ENCODE measurements around the gene C16orf92.
A peak's percentile ranks its signal among the peaks of the same experiment; 100 is the strongest.

C16orf92 gene

DNA sequence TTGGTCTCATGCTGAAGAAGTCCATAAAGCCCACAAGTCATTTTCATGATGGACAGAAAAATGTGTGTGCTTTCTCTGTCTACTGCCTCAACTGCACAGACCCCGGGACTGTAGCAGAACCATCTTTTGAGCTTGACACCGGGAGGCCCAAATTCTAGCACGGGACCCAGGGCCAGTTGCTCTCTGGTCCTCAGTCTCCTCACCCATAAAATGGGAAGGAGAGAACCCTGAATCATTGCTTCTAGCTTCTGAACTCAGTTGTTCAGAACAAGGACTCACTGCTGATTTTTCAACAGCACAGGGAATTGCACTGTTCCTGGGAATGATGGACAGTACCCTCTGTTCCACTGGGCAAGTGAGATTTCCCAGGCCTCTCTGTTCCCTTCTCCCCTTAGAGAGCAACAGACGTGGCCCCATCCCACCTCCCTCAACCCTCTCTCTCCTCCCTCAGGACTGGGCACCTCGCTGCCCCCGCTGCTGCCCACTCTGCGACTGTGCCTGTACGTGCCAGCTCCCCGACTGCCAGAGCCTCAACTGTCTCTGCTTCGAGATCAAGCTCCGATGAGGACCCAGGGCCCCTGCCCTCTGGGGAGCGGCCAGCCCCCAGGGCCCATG lies 40.4 kb downstream of the C16orf92 start:
- FAIRE-seq, result no peak

DNA sequence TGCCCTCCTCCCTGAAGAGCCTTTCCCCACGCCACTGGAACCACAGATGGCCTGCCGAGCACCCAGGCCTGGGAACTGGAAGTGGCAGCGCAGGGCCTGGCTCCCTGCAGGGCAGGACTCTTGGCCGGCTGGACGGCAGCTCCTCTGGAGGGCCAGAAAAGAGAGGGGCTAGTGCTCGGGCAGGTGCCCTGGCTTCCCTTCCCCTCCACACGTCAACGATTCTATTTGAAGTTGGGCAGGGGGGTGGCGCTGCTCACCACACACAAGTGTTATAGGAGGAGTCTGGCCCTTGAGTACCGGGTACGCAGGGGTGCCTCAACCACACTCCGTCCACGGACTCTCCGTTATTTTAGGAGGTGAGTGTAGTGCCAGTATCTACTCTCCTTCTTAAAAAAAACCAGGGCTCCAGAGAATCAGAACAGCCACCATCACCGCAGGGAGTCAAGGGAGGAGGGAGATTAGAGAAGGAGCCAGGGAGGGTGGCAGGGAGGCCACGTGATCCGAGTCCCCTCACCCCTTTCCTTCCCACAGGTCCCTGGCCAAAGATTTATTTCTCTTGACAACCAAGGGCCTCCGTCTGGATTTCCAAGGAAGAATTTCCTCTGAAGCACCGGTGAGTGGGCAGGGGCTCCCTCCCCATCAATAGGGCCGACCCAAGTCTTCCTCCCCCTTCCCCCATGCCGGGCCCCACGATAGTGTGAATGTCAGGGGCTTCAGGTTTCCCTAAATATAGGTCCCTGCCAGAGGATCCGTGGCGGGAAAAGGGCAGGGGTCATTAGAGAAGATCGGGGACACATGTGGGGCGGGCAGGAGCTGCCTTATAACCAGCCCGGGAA lies 41.1 kb downstream of the C16orf92 start:
- no peak for FAIRE-seq

DNA sequence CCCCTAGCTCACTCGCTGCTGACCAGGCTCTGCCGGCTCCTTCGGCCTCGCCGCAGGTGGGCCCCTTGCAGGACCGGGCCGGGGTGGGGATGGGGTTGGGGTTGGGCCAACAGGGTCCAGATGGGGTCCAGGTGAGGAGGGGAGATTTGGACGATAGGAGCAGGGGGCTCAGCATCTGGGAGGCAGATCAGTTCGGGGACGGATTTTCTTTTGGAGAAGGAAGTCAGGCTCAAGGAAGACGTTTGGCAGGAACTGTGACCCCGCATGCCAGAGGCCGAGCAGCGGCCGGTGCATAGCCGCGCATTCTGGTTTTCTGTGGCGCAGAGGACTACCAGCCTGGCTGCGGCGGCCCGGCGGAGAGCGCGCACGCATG lies 41.7 kb downstream of the C16orf92 start:
- no peak for FAIRE-seq

DNA sequence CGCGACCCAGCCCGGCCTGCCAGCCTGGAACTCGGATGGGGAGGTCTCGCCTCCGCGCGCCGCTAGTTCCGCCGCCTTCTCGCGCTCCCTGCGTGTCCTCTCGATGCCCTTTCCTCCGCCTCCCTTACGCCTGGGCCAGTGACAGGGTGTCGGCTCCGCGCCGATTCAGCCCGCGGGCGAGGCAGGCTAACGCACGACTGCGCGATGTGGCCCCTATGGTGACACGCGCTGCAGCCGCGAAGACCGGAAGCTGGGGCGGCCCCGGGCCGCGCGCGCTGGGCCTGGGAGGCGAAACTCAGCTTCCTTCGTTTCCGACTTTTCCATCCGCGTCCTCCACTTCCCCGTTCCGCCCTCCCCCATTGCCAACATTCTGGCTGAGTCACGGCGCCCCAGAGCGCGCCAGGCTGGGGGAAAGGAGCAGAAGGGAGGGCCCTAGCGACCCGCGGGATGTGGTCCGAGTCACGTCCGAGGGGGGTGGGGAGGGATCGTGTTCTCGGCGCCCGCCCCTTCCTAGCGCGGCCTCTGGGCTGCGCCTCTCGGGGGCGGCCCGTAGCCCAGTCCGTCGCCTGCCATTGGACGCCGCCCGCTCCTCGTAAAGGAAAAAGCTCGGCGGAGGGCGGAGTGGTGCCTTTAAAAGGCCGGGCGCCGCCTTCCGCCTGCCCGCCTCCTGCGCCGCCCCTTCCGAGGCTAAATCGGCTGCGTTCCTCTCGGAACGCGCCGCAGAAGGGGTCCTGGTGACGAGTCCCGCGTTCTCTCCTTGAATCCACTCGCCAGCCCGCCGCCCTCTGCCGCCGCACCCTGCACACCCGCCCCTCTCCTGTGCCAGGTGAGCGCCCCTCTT lies 42.3 kb downstream of the C16orf92 start, which contains the start of gene ALDOA:
Gene ALDOA (plus strand): TSS at position 659 of the 841 bp plus-strand sequence. CDS start 1,138 bp downstream, outside the sequence.
- peak; percentile 95 for FAIRE-seq

DNA sequence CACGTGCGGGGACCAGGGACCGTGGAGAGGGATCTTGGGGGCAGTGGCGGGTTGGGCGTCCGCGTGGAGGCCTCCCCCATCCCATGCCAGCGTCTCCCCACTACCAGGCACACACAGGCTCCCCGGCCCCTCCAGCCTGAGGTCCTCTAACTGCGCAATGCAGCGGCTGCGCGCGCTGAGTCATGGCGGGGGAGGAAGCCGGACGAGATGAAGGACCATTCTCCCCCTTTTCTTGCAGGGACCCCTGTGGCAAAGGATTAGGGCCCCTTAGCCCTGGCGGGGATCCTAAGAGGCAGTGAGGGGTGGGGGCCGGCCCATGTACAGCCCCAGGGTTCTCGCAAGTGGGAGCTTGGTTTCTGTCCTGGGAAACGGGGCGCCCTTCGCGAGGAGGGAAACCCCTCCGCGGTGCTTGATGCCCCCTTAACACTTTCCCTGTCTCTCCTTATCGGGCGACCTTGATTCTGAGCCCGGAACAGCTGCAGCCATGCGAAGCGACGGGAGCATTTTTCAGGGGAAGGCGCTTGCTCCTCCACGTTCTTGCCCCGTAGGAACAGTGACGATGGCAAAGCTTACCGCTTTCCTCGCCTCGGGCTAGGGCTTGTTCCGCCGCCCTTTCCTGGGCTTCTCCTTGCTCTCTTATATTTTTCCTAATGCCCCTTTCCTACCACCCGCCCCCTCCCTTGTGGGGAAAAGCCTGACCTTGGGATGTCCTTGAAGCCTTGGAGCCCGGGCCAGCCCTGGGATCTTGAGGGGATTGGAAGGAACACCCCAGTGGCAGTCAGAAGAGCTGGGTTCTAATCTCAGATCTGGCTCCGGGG lies 43.2 kb downstream of the C16orf92 start:
- no peak for FAIRE-seq

DNA sequence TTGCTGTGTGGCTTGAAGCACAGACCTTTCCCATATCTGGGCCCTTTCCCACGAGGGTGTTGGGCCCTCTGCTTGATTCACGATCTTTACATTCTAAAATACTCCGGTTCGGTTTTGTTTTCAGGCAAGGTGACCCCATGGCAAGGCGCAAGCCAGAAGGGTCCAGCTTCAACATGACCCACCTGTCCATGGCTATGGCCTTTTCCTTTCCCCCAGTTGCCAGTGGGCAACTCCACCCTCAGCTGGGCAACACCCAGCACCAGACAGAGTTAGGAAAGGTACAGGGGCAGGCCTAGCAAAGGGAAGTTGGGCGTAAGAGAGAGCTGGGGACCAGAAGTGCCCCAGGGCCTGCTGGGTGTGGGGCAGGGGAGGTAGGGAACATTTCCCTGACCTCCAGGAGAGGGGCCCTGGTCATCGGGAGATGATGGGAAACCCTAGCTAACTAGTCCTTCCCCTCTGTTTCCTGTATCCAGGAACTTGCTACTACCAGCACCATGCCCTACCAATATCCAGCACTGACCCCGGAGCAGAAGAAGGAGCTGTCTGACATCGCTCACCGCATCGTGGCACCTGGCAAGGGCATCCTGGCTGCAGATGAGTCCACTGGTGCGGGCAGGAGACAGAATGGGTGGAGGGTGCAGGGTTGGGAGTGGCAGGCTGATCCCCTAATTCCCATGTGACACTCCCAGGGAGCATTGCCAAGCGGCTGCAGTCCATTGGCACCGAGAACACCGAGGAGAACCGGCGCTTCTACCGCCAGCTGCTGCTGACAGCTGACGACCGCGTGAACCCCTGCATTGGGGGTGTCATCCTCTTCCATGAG lies 44.0 kb downstream of the C16orf92 start:
- FAIRE-seq, result no peak

DNA sequence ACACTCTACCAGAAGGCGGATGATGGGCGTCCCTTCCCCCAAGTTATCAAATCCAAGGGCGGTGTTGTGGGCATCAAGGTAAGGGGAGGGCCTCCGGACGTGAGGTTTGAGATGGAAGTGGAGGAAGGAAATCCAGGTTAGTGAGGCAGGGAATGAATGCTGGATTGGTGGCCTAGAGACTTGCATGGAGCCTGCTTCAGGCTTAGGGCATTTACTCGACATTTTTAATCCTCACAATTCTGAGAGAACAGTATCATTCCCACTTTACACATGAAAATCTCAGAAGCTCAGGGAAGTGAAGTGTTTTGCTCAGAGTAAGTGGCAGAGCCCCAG lies 44.6 kb downstream of the C16orf92 start:
- no peak for FAIRE-seq

DNA sequence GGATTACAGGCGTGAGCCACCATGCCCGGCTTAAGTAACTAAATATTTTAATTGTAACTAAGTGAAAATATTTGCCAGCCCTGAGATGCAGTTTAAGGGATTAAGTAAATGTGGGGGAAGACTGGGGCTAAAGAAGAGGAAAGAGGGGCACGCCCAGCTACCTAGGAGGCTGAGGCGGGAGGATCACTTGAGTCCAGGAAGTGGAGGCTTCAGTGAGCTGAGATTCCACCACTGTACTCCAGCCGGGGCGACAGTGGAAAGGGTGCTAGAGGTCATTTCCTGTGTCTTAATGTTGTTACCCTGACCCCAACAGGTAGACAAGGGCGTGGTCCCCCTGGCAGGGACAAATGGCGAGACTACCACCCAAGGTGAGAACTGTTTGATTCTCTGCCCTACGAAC lies 45.3 kb downstream of the C16orf92 start:
- FAIRE-seq, result no peak

DNA sequence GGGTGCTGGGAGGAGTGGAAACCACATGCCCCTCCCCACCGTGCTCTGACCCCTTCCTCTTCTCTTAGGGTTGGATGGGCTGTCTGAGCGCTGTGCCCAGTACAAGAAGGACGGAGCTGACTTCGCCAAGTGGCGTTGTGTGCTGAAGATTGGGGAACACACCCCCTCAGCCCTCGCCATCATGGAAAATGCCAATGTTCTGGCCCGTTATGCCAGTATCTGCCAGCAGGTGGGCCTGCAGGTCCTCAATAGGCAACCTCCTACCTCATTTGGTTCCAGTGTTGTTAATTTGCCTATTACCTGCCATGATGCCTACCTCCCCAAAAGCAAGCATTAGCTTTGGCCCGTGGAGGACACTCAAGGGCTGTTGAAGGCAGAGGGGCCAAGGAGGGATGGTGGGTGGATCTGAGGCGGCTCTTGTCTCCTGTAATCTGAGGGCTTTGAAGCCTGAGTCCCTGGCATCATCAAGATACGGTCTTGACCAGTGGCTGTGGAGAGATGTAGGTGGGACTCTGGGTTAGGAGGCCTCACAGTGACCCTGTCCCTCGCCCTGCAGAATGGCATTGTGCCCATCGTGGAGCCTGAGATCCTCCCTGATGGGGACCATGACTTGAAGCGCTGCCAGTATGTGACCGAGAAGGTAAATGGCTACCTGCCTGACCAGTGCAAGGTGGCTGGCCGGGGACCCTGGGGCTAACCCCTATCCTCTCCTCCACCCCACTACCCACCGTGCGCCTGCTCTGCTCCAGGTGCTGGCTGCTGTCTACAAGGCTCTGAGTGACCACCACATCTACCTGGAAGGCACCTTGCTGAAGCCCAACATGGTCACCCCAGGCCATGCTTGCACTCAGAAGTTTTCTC lies 46.0 kb downstream of the C16orf92 start:
- no peak for FAIRE-seq

DNA sequence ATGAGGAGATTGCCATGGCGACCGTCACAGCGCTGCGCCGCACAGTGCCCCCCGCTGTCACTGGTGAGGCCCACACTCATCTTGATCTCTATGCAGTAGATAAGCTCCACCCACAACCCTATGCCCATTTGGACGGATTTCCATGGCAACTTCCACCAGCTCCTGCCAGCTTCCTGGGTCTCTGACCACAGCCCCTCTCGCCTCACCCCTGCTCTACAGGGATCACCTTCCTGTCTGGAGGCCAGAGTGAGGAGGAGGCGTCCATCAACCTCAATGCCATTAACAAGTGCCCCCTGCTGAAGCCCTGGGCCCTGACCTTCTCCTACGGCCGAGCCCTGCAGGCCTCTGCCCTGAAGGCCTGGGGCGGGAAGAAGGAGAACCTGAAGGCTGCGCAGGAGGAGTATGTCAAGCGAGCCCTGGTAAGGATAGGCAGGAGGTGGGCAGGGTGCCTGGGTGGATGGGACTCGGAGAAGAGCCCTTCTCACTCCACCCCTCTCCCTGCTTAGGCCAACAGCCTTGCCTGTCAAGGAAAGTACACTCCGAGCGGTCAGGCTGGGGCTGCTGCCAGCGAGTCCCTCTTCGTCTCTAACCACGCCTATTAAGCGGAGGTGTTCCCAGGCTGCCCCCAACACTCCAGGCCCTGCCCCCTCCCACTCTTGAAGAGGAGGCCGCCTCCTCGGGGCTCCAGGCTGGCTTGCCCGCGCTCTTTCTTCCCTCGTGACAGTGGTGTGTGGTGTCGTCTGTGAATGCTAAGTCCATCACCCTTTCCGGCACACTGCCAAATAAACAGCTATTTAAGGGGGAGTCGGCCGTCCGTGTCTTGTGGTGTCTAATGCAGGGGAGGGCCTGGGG lies 46.8 kb downstream of the C16orf92 start:
- FAIRE-seq, result no peak

DNA sequence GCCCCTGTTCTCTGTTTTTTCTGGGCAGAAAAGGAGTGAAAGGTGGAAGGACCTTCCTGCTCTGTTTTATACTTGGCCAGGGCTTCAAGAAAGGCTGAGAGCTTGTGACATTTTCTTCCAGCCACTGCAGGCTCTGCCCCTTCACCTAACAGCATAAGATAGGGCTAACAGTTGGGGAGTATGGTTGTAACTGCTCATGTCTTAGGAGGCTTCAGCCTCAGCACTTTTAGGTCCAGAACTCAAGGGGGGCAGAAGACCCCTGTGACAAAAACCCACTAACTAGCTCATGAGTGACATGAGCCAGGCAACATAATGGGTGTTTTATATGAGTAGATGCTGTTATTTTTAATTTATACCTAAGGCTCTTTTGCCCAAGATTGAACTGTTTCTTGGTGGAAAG lies 47.5 kb downstream of the C16orf92 start:
- no peak for FAIRE-seq
